GM23248 (cell line): ENCODE results near the gene CHST6. TPM values are rescaled to one million over a fixed set of nuclear protein-coding genes. Genes with fewer than 3 reads are reported as not detected.

ENCODE experiments used
- DNase-seq: peaks from one replicate; pipeline ENCODE4 v3.0.0-alpha.2; 2015
- H2AFZ ChIP-seq: fragments of 200-600 bp; sonication (generic); 2 replicates; pipeline ENCODE4 v1.6.1; 2016; ENCODE audit warnings: antibody characterized with exemption
- H3F3A ChIP-seq: fragments of 200-600 bp; sonication (generic); 2 replicates; pipeline ENCODE4 v1.6.1; 2016; ENCODE audit warnings: mild to moderate bottlenecking, antibody characterized with exemption, mixed run types; ENCODE audit not compliant: insufficient read depth
- H3K27ac ChIP-seq: fragments of 200-600 bp; sonication (generic); 2 replicates; pipeline ENCODE4 v1.5.1; 2016; ENCODE audit warnings: mild to moderate bottlenecking
- H3K27me3 ChIP-seq: fragments of 200-600 bp; sonication (generic); replicated peaks from 2 replicates; pipeline ENCODE4 v1.6.1; 2016; ENCODE audit warnings: mild to moderate bottlenecking; ENCODE audit not compliant: insufficient read depth
- H3K36me3 ChIP-seq: fragments of 200-600 bp; sonication (generic); 2 replicates; pipeline ENCODE4 v1.6.1; 2016; ENCODE audit warnings: low read depth, mild to moderate bottlenecking
- H3K4me1 ChIP-seq: fragments of 200-600 bp; sonication (generic); 2 replicates; pipeline ENCODE4 v1.6.1; 2016; ENCODE audit warnings: mild to moderate bottlenecking; ENCODE audit not compliant: insufficient read depth
- H3K4me2 ChIP-seq: fragments of 200-600 bp; sonication (generic); one replicate; pipeline ENCODE4 v1.6.1; 2016; ENCODE audit warnings: mild to moderate bottlenecking; ENCODE audit not compliant: unreplicated experiment
- H3K4me3 ChIP-seq: fragments of 200-600 bp; sonication (generic); 2 replicates; pipeline ENCODE4 v1.5.1; 2016; ENCODE audit warnings: mild to moderate bottlenecking
- H3K79me2 ChIP-seq: fragments of 200-600 bp; sonication (generic); 2 replicates; pipeline ENCODE4 v1.6.1; 2016; ENCODE audit warnings: mild to moderate bottlenecking; ENCODE audit not compliant: insufficient read depth
- H3K9ac ChIP-seq: fragments of 200-600 bp; sonication (generic); 2 replicates; pipeline ENCODE4 v1.6.1; 2016; ENCODE audit warnings: mild to moderate bottlenecking
- H3K9me2 ChIP-seq: fragments of 200-600 bp; sonication (generic); 2 replicates; pipeline ENCODE4 v1.6.1; 2016; ENCODE audit warnings: mixed run types, mild to moderate bottlenecking, moderate library complexity; ENCODE audit not compliant: insufficient read depth
- H3K9me3 ChIP-seq: fragments of 200-600 bp; sonication (generic); one replicate; pipeline ENCODE4 v1.6.1; 2017; ENCODE audit warnings: low read depth
- H4K20me1 ChIP-seq: fragments of 200-600 bp; sonication (generic); 2 replicates; pipeline ENCODE4 v1.6.0; 2016; ENCODE audit not compliant: insufficient read depth
- EZH2 ChIP-seq: fragments of 200-600 bp; sonication (generic); IDR thresholded peaks from 2 replicates; pipeline ENCODE4 v1.6.1; 2018; ENCODE audit warnings: antibody characterized with exemption, mild to moderate bottlenecking; ENCODE audit not compliant: insufficient read depth, poor library complexity, severe bottlenecking
- EZH2phosphoT487 ChIP-seq: fragments of 200-600 bp; sonication (generic); IDR thresholded peaks from 2 replicates; pipeline ENCODE4 v1.6.1; 2018; ENCODE audit warnings: antibody characterized with exemption, moderate library complexity, mild to moderate bottlenecking, low read depth; ENCODE audit not compliant: insufficient read depth
- WGBS, 2 experiments: methylation state at CpG; one replicate each; pipeline ENCODE4 v1.1.6; 2015 to 2017; ENCODE audit warnings: low lambda C conversion rate in 2 of 2, low coverage in 1 of 2; ENCODE audit errors: missing lambda C conversion rate in 2 of 2; 5-methylcytosine and 5-hydroxymethylcytosine counted together
- in situ Hi-C: fragments of 300-500 bp; cut with MboI; formaldehyde crosslinking; loops from 2 replicates; pipeline ENCODE4 v1.15.0; 2020
- polyA plus RNA-seq: library from polyadenylated mRNA; unstranded; fragments of >200 nt; fragmentation: Nextera tagmentation; extraction: Ambion mirVana; gene quantifications from 2 replicates; pipeline ENCODE4 v1.2.1, GENCODE V29; 2016
- total RNA-seq: library from RNA; depleted of rRNA; stranded (reverse); fragments of >200 nt; shearing (Covaris generic); gene quantifications from 2 replicates; pipeline ENCODE4 v1.2.3, GENCODE V29; 2014

CHST6 gene
- total and polyA plus RNA-seq, 2 experiments from 2014 or later: 0.10 to 0.65 TPM

DNA sequence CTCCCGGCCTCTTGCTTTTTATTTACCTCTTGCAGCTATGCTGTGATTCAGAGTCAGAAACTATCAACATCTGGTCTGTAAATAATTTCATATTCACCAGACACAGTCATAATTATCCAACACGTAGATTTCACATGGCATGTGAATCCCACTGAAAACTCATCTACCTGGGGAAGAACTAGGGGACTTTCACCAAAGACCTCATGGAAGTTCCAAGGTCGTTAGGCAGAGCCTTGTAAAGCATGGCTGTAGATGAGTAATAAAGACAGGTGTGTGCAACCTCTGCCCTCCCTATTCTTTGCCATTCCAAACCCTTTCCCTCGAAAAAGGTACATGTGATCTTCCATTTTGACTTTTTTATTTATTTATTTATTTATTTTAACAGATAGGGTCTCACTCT, 42.5 kb upstream of the CHST6 start:
- H2AFZ ChIP-seq: no peak overlapping the region
- no peaks in the 10 kb centered on the region; the same call in 1 of the 2 replicates for H3K36me3 ChIP-seq
- 83 to 92% methylated on average over 4 of the region's 4 CpGs for WGBS, 2 experiments

GRCh38 chr16:75535901-75536300, 40.7 kb upstream of the CHST6 start, which contains the start of gene CHST5:
Gene CHST5 (minus strand): TSS chr16:75536108. CDS start chr16:75530384, 5,724 bp downstream.
- Histone ChIP-seq H3K27ac (no peak within 1 kb of the TSS), H3K36me3 (no peaks in the 10 kb centered on the region), H3K4me1 (no peaks in the 10 kb centered on the region), H3K4me3 (no peak within 1 kb of the TSS), H3F3A (no peaks in the 10 kb centered on the region), H2AFZ (no peak within 1 kb of the TSS), H3K79me2 (no peaks in the 10 kb centered on the region), H3K27me3 (no peaks in the 10 kb centered on the region), H3K9me3 (no peaks in the 10 kb centered on the region), H3K9me2 (no peaks in the 10 kb centered on the region), H4K20me1 (no peaks in the 10 kb centered on the region), H3K9ac (no peak within 1 kb of the TSS), H3K4me2 (no peak within 1 kb of the TSS)
- WGBS, 2 experiments: 90 to 91% methylated on average over 7 of the region's 7 CpGs
- in situ Hi-C loops: no loop called here
- DNase-seq: no peak
- no peak for TF ChIP-seq EZH2
- no peak for TF ChIP-seq EZH2phosphoT487

More for the DNA sequence above, 42.5 kb upstream of the CHST6 start:
- TF ChIP-seq EZH2 (no peak), EZH2phosphoT487 (no peak)
- H4K20me1 ChIP-seq: no peaks in the 10 kb centered on the region
- no peak overlapping the region for H3K9ac ChIP-seq
- no peaks in the 10 kb centered on the region for H3K9me3 ChIP-seq
- H3F3A ChIP-seq: no peaks in the 10 kb centered on the region
- no peaks in the 10 kb centered on the region for H3K79me2 ChIP-seq
- no peaks in the 10 kb centered on the region for H3K4me1 ChIP-seq
- H3K4me3 ChIP-seq: no peak overlapping the region
- H3K9me2 ChIP-seq: no peaks in the 10 kb centered on the region
- H3K27me3 ChIP-seq: no peaks in the 10 kb centered on the region
- no peak overlapping the region for H3K4me2 ChIP-seq
- DNase-seq: no peak
- in situ Hi-C loops: no loop called here
- H3K27ac ChIP-seq: no peak overlapping the region

GRCh38 chr16:75535211-75535843, 40.1 kb upstream of the CHST6 start:
- no peaks in the 10 kb centered on the region for H3K79me2 ChIP-seq
- H3K27me3 ChIP-seq: no peaks in the 10 kb centered on the region
- H3K9ac ChIP-seq: no peak overlapping the region
- no peaks in the 10 kb centered on the region for H4K20me1 ChIP-seq
- WGBS, 2 experiments: 48 to 57% methylated on average over 14 to 32 of the region's 34 CpGs
- in situ Hi-C loops: no loop called here
- H3F3A ChIP-seq: no peaks in the 10 kb centered on the region
- no peak for DNase-seq
- no peaks in the 10 kb centered on the region for H3K9me2 ChIP-seq
- no peak overlapping the region for H2AFZ ChIP-seq
- H3K27ac ChIP-seq: no peak overlapping the region
- no peak overlapping the region for H3K4me3 ChIP-seq
- H3K4me1 ChIP-seq: no peaks in the 10 kb centered on the region
- no peaks in the 10 kb centered on the region for H3K36me3 ChIP-seq
- TF ChIP-seq EZH2 (no peak), EZH2phosphoT487 (no peak)
- H3K9me3 ChIP-seq: no peaks in the 10 kb centered on the region
- no peak overlapping the region for H3K4me2 ChIP-seq

- H3K4me1 ChIP-seq: no peaks in the 10 kb centered on the region
- no peak overlapping the region for H2AFZ ChIP-seq
- H3F3A ChIP-seq: no peaks in the 10 kb centered on the region
- DNase-seq: no peak
- 63 to 69% methylated on average over 19 of the region's 19 CpGs for WGBS, 2 experiments
- no peaks in the 10 kb centered on the region for H3K79me2 ChIP-seq
- H3K4me2 ChIP-seq: no peak overlapping the region
- in situ Hi-C loops: no loop called here
- H3K9ac ChIP-seq: no peak overlapping the region
- no peaks in the 10 kb centered on the region for H3K27me3 ChIP-seq
- TF ChIP-seq EZH2 (no peak), EZH2phosphoT487 (no peak)
- H3K9me2 ChIP-seq: no peaks in the 10 kb centered on the region
- H3K36me3 ChIP-seq: no peaks in the 10 kb centered on the region
- no peaks in the 10 kb centered on the region for H4K20me1 ChIP-seq
- H3K27ac ChIP-seq: no peak overlapping the region
- H3K4me3 ChIP-seq: no peak overlapping the region
- H3K9me3 ChIP-seq: no peaks in the 10 kb centered on the region
These were observed 39.4 kb upstream of the CHST6 start for GRCh38 chr16:75534560-75535205.
